Osteoblast (primary cell): Measurements from ENCODE around the gene MAU2. TPM values are rescaled to one million over a fixed set of nuclear protein-coding genes. Genes with fewer than 3 reads are reported as not detected.
A peak's percentile ranks its signal among the peaks of the same experiment; 100 is the strongest.

Experiments used
- DNase-seq: peaks from one replicate; pipeline ENCODE4 v3.0.0; 2011; ENCODE audit warnings: low spot score, mixed read lengths; ENCODE audit not compliant: insufficient read length; ENCODE audit errors: missing footprints
- H2AFZ ChIP-seq: 2 replicates; pipeline ENCODE4 v1.6.0; 2011; ENCODE audit warnings: mild to moderate bottlenecking, low read length
- H3K27ac ChIP-seq: 2 replicates; pipeline ENCODE4 v1.5.1; 2011; ENCODE audit warnings: mild to moderate bottlenecking, low read depth, low read length, moderate library complexity
- H3K27me3 ChIP-seq: 2 replicates; pipeline ENCODE4 v1.6.0; 2012; ENCODE audit warnings: mild to moderate bottlenecking, control low read depth, inconsistent platforms, low read length, moderate library complexity; ENCODE audit not compliant: insufficient read depth
- H3K36me3 ChIP-seq: 2 replicates; pipeline ENCODE4 v1.5.1; 2011; ENCODE audit warnings: mild to moderate bottlenecking, low read length, control low read depth, moderate library complexity; ENCODE audit not compliant: insufficient read depth
- H3K4me1 ChIP-seq: 2 replicates; pipeline ENCODE4 v1.5.1; 2011; ENCODE audit warnings: mild to moderate bottlenecking, low read length, control low read depth, moderate library complexity; ENCODE audit not compliant: insufficient read depth
- H3K4me2 ChIP-seq: 2 replicates; pipeline ENCODE4 v1.6.0; 2011; ENCODE audit warnings: mild to moderate bottlenecking, low read length; ENCODE audit not compliant: insufficient read depth
- H3K4me3 ChIP-seq: fragments of 200-600 bp; sonication (generic); 3 replicates; pipeline ENCODE4 v1.5.1; 2012; ENCODE audit warnings: mild to moderate bottlenecking, low read length, inconsistent platforms; ENCODE audit not compliant: insufficient read depth
- H3K79me2 ChIP-seq: 2 replicates; pipeline ENCODE4 v1.6.0; 2012; ENCODE audit warnings: mild to moderate bottlenecking, low read length, control low read depth, inconsistent platforms; ENCODE audit not compliant: insufficient read depth
- H3K9me3 ChIP-seq: 2 replicates; pipeline ENCODE4 v1.5.1; 2011; ENCODE audit warnings: low read depth, low read length, control low read depth
- H4K20me1 ChIP-seq: 2 replicates; pipeline ENCODE4 v1.6.0; 2012; ENCODE audit warnings: mild to moderate bottlenecking, low read length, control low read depth; ENCODE audit not compliant: insufficient read depth
- total RNA-seq: library from RNA; depleted of rRNA; stranded (reverse); fragments of >200 nt; gene quantifications from 2 replicates; pipeline ENCODE4 v1.2.3, GENCODE V29; 2012
- TF ChIP-seq, protein P1 (sequence below): IDR thresholded peaks from 2 replicates; pipeline ENCODE4 v1.5.1; 2011; ENCODE audit warnings: mild to moderate bottlenecking, low read depth, low read length, moderate library complexity; ENCODE audit errors: extremely low read depth

The MAU2 gene, protein sequence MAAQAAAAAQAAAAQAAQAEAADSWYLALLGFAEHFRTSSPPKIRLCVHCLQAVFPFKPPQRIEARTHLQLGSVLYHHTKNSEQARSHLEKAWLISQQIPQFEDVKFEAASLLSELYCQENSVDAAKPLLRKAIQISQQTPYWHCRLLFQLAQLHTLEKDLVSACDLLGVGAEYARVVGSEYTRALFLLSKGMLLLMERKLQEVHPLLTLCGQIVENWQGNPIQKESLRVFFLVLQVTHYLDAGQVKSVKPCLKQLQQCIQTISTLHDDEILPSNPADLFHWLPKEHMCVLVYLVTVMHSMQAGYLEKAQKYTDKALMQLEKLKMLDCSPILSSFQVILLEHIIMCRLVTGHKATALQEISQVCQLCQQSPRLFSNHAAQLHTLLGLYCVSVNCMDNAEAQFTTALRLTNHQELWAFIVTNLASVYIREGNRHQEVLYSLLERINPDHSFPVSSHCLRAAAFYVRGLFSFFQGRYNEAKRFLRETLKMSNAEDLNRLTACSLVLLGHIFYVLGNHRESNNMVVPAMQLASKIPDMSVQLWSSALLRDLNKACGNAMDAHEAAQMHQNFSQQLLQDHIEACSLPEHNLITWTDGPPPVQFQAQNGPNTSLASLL
- total RNA-seq: 37.1 and 39.1 TPM in 2 replicates

DNA sequence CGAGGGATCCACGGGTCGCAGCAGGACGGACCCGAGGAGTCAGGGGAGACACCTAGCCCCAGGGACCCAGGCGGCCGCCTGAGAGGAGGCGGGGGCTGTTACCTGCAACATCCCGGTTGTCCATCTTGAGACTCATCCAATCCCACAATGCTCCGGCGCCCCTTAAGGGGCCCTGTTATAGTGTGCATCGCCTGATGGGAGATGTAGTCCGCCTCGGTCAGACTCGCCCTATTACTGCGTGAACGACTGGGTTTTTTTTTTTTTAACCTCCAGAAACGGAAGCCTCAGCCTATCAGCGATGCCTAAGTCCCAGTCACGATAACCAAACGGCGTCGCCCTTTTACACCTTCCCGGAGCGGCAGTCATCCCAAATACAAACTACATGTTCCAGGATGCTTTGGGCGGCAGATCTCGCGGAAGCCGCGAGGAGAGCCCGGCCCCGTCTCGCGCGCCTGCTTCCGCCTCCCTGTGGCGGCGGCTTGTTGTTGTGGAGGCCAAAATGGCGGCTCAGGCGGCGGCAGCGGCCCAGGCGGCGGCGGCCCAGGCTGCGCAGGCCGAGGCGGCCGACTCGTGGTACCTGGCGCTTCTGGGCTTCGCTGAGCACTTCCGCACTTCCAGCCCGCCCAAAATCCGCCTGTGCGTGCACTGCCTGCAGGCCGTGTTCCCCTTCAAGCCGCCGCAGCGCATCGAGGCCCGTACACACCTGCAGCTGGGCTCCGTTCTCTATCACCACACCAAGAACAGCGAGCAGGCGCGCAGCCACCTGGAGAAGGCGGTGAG is at the start of gene MAU2, which contains the start of gene SUGP1:
Gene MAU2 (plus strand): TSS at position 469 of the 780 bp plus-strand sequence. CDS start 31 bp downstream, at position 500.
Gene SUGP1 (minus strand): TSS at position 149 of the 780 bp plus-strand sequence. CDS start 13 bp downstream, at position 136.
- Histone ChIP-seq H3K9me3 (no peaks in the 10 kb centered on the region), H3K27ac (peak within 1 kb of the TSS; percentile 98), H3K4me1 (peaks cover 16% of the 10 kb centered on the region), H4K20me1 (peaks cover 18% of the 10 kb centered on the region), H3K4me2 (peak within 1 kb of the TSS; percentile 99), H2AFZ (peak within 1 kb of the TSS; percentile 99), H3K4me3 (peak within 1 kb of the TSS; percentile 99), H3K79me2 (peaks cover 90% of the 10 kb centered on the region), H3K27me3 (no peaks in the 10 kb centered on the region), H3K36me3 (peaks cover 22% of the 10 kb centered on the region)
- TF ChIP-seq, protein P1, sequence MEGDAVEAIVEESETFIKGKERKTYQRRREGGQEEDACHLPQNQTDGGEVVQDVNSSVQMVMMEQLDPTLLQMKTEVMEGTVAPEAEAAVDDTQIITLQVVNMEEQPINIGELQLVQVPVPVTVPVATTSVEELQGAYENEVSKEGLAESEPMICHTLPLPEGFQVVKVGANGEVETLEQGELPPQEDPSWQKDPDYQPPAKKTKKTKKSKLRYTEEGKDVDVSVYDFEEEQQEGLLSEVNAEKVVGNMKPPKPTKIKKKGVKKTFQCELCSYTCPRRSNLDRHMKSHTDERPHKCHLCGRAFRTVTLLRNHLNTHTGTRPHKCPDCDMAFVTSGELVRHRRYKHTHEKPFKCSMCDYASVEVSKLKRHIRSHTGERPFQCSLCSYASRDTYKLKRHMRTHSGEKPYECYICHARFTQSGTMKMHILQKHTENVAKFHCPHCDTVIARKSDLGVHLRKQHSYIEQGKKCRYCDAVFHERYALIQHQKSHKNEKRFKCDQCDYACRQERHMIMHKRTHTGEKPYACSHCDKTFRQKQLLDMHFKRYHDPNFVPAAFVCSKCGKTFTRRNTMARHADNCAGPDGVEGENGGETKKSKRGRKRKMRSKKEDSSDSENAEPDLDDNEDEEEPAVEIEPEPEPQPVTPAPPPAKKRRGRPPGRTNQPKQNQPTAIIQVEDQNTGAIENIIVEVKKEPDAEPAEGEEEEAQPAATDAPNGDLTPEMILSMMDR: peak; percentile 21
- DNase-seq: peak; percentile 99

GRCh38 chr19:19271828-19272599 is 48.6 kb upstream of the MAU2 start:
- DNase-seq: peak; percentile 56
- Histone ChIP-seq H3K27me3 (peaks cover 4% of the 10 kb centered on the region), H3K79me2 (no peaks in the 10 kb centered on the region), H3K4me3 (no peak overlapping the region), H3K36me3 (no peaks in the 10 kb centered on the region), H2AFZ (no peak overlapping the region), H3K9me3 (no peaks in the 10 kb centered on the region), H3K4me2 (peak overlapping the region; percentile 72), H4K20me1 (no peaks in the 10 kb centered on the region), H3K4me1 (no peaks in the 10 kb centered on the region), H3K27ac (no peak overlapping the region)
- TF ChIP-seq, protein P1: no peak

DNA sequence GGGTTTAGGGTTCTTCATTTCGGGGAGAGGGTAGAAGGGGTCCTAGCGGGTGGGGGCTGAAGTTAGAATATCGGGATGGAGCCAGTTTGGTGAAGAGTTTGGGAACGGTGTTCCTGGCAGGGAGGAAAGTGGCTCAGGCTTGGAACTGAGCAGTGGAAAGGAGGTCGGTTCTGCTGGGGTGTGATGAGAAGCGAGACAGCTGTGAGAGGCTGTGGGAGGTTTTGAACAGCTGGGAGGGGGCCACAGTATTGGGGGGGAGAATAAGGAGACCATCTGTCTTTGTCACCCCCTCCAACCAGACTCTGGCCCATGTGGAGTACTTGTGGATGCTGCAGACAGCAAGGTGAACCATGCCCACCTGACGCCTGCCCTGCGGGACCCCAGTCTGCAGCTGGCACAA is 46.5 kb upstream of the MAU2 start:
- no peaks in the 10 kb centered on the region for H4K20me1 ChIP-seq
- H3K4me3 ChIP-seq: no peak overlapping the region
- no peak overlapping the region for H3K27ac ChIP-seq
- H3K9me3 ChIP-seq: no peaks in the 10 kb centered on the region
- peak; percentile 71 for DNase-seq
- H3K4me2 ChIP-seq: no peak overlapping the region
- H2AFZ ChIP-seq: no peak overlapping the region
- TF ChIP-seq, protein P1: no peak
- no peaks in the 10 kb centered on the region for H3K79me2 ChIP-seq
- peaks cover 19% of the 10 kb centered on the region for H3K36me3 ChIP-seq
- H3K27me3 ChIP-seq: peaks cover 4% of the 10 kb centered on the region
- H3K4me1 ChIP-seq: no peaks in the 10 kb centered on the region
